H9 (cell line): ENCODE results near the gene MOCS2. TPM values are rescaled to one million over a fixed set of nuclear protein-coding genes. Genes with fewer than 3 reads are reported as not detected.

Experiments
- DNase-seq: peaks from one replicate; pipeline ENCODE4 v3.0.0-alpha.2; 2017
- H2AFZ ChIP-seq: one replicate; pipeline ENCODE4 v1.6.1; 2013; ENCODE audit warnings: mild to moderate bottlenecking, low read length, control low read depth, moderate library complexity
- H2AK5ac ChIP-seq: 2 replicates; pipeline ENCODE4 v1.6.1; 2013; ENCODE audit warnings: low read length, control low read depth, mixed read lengths; ENCODE audit not compliant: insufficient read length
- H2BK120ac ChIP-seq: one replicate; pipeline ENCODE4 v1.6.1; 2013; ENCODE audit warnings: low read depth, mild to moderate bottlenecking, low read length, control low read depth, inconsistent platforms; ENCODE audit not compliant: poor library complexity, severe bottlenecking
- H2BK12ac ChIP-seq: 2 replicates; pipeline ENCODE4 v1.6.1; 2013; ENCODE audit warnings: low read length, control low read depth, mixed read lengths, low read depth; ENCODE audit not compliant: insufficient read length
- H2BK15ac ChIP-seq: 2 replicates; pipeline ENCODE4 v1.6.1; 2013; ENCODE audit warnings: low read depth, low read length, control low read depth
- H2BK20ac ChIP-seq: one replicate; pipeline ENCODE4 v1.6.1; 2013; ENCODE audit warnings: low read depth, mild to moderate bottlenecking, low read length, control low read depth, inconsistent platforms; ENCODE audit not compliant: poor library complexity, severe bottlenecking
- H2BK5ac ChIP-seq: 2 replicates; pipeline ENCODE4 v1.6.1; 2013; ENCODE audit warnings: low read length, control low read depth, mixed read lengths; ENCODE audit not compliant: insufficient read length
- H3K14ac ChIP-seq: 2 replicates; pipeline ENCODE4 v1.6.1; 2013; ENCODE audit warnings: low read length, control low read depth; ENCODE audit not compliant: insufficient read depth
- H3K18ac ChIP-seq: 2 replicates; pipeline ENCODE4 v1.6.1; 2013; ENCODE audit warnings: low read depth, mild to moderate bottlenecking, mixed read lengths, low read length, control low read depth; ENCODE audit not compliant: insufficient read length
- H3K23ac ChIP-seq: 2 replicates; pipeline ENCODE4 v1.6.1; 2013; ENCODE audit warnings: low read length, control low read depth, mixed read lengths, low read depth; ENCODE audit not compliant: insufficient read length
- H3K23me2 ChIP-seq: 2 replicates; pipeline ENCODE4 v1.6.1; 2013; ENCODE audit warnings: low read depth, mild to moderate bottlenecking, mixed read lengths, low read length, control low read depth; ENCODE audit not compliant: insufficient read length, poor library complexity, severe bottlenecking
- H3K27ac ChIP-seq: 2 replicates; pipeline ENCODE4 v1.5.1; 2013; ENCODE audit warnings: low read length, control low read depth, mixed read lengths, low read depth; ENCODE audit not compliant: insufficient read length
- H3K27me3 ChIP-seq: 2 replicates; pipeline ENCODE4 v1.6.1; 2013; ENCODE audit warnings: low read length, control low read depth, inconsistent platforms; ENCODE audit not compliant: insufficient read depth
- H3K4ac ChIP-seq: 2 replicates; pipeline ENCODE4 v1.6.1; 2013; ENCODE audit warnings: low read depth, mild to moderate bottlenecking, control low read depth, inconsistent platforms, low read length, moderate library complexity
- H3K4me1 ChIP-seq: 2 replicates; pipeline ENCODE4 v1.6.1; 2013; ENCODE audit warnings: low read length, control low read depth, inconsistent platforms; ENCODE audit not compliant: insufficient read depth
- H3K4me2 ChIP-seq: 2 replicates; pipeline ENCODE4 v1.6.1; 2013; ENCODE audit warnings: low read length, control low read depth, mixed read lengths; ENCODE audit not compliant: insufficient read length, insufficient read depth
- H3K56ac ChIP-seq: 2 replicates; pipeline ENCODE4 v1.6.1; 2013; ENCODE audit warnings: low read depth, mild to moderate bottlenecking, mixed read lengths, low read length, control low read depth; ENCODE audit not compliant: insufficient read length
- H3K79me1 ChIP-seq: 2 replicates; pipeline ENCODE4 v1.6.1; 2013; ENCODE audit warnings: low read depth, mild to moderate bottlenecking, moderate library complexity, low read length, control low read depth, inconsistent platforms; ENCODE audit not compliant: insufficient read depth, poor library complexity, severe bottlenecking
- H3K79me2 ChIP-seq: 2 replicates; pipeline ENCODE4 v1.6.1; 2013; ENCODE audit warnings: low read length, control low read depth, inconsistent platforms; ENCODE audit not compliant: insufficient read depth
- H3K9ac ChIP-seq: 2 replicates; pipeline ENCODE4 v1.6.1; 2013; ENCODE audit warnings: low read length, control low read depth, mixed read lengths; ENCODE audit not compliant: insufficient read length; ENCODE audit errors: extremely low read depth
- H3K9me3 ChIP-seq: one replicate; pipeline ENCODE4 v1.6.1; 2013; ENCODE audit warnings: low read depth, low read length, inconsistent platforms; ENCODE audit not compliant: control insufficient read depth
- H3T11ph ChIP-seq: one replicate; pipeline ENCODE4 v1.6.1; 2013; ENCODE audit warnings: mild to moderate bottlenecking, low read length, control low read depth, inconsistent platforms
- H4K20me1 ChIP-seq: one replicate; pipeline ENCODE4 v1.6.1; 2013; ENCODE audit not compliant: control insufficient read depth, insufficient read length, insufficient read depth
- H4K5ac ChIP-seq: 2 replicates; pipeline ENCODE4 v1.6.1; 2013; ENCODE audit warnings: low read depth, mild to moderate bottlenecking, mixed read lengths, low read length, control low read depth; ENCODE audit not compliant: insufficient read length
- H4K8ac ChIP-seq: replicated peaks from 2 replicates; pipeline ENCODE4 v1.6.1; 2013; ENCODE audit warnings: low read length, control low read depth, mixed read lengths, low read depth; ENCODE audit not compliant: insufficient read length
- H4K91ac ChIP-seq: 2 replicates; pipeline ENCODE4 v1.6.1; 2013; ENCODE audit warnings: low read depth, mild to moderate bottlenecking, moderate library complexity, mixed read lengths, low read length, control low read depth; ENCODE audit not compliant: insufficient read length
- H3K27ac Mint-ChIP-seq, 3 experiments: 2 replicates in 2 of 3; 3 replicates in 1 of 3; pipeline ENCODE4 v1.8.0; 2020 to 2021; ENCODE audit warnings: mixed read lengths in 3 of 3, mild to moderate bottlenecking in 1 of 3, moderate library complexity in 1 of 3
- H3K27me3 Mint-ChIP-seq: 2 replicates; pipeline ENCODE4 v1.8.0; 2021; ENCODE audit warnings: low read depth, mild to moderate bottlenecking, moderate library complexity, mixed read lengths
- H3K36me3 Mint-ChIP-seq, 3 experiments: 2 replicates in 2 of 3; 3 replicates in 1 of 3; pipeline ENCODE4 v1.8.0; 2020 to 2021; ENCODE audit warnings: low read depth in 3 of 3, mixed read lengths in 3 of 3; ENCODE audit not compliant: insufficient read depth in 1 of 3
- H3K4me1 Mint-ChIP-seq, 2 experiments: 2 replicates each; pipeline ENCODE4 v1.8.0; 2020; ENCODE audit warnings: mixed read lengths in 2 of 2
- H3K4me3 Mint-ChIP-seq, 2 experiments: 2 replicates in 1 of 2; 3 replicates in 1 of 2; pipeline ENCODE4 v1.8.0; 2020 to 2021; ENCODE audit warnings: mild to moderate bottlenecking in 2 of 2, mixed read lengths in 2 of 2, moderate library complexity in 1 of 2
- H3K9me3 Mint-ChIP-seq, 2 experiments: 2 replicates in 1 of 2; 3 replicates in 1 of 2; pipeline ENCODE4 v1.8.0; 2020; ENCODE audit warnings: mild to moderate bottlenecking in 2 of 2, mixed read lengths in 2 of 2, moderate library complexity in 1 of 2
- WGBS: extraction: QIAGEN DNeasy Blood & Tissue Kit; methylation state at CpG from one replicate; pipeline ENCODE4 v1.1.7; 2013; ENCODE audit warnings: missing lambda C conversion rate, low lambda C conversion rate, mixed read lengths; ENCODE audit not compliant: insufficient read length; ENCODE audit errors: extremely low coverage; 5-methylcytosine and 5-hydroxymethylcytosine counted together
- total RNA-seq: library from RNA; stranded (reverse); gene quantifications from 2 replicates; pipeline ENCODE4 v1.2.1, GENCODE V29; 2021
- TF ChIP-seq, protein P1 (sequence below): fragments of 200-600 bp; sonication (generic); conservative IDR thresholded peaks from 3 replicates; pipeline ENCODE4 v1.8.0; 2021; ENCODE audit warnings: antibody characterized with exemption, mild to moderate bottlenecking

The MOCS2 gene
- total RNA-seq, 1 experiment from 2014 or later, result 24.8 TPM

DNA sequence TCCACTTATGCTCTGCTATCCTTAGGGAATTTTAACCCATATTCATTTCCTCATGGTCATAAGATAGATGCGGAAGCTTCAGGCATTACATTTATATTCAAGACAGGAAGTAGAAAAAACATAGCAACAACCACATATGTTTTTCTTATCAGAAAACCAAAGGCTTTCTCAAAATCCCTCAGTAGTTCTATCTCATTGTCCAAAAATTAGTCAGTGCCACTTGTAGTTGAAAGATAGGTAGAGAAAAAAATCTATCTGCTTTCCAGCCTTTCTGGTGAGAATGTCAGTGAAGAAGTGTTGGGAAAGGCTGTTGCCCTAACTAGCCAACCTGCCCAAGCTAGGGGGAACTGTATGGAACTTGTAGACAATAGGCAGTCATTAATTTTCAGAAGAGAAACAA is 23.5 kb upstream of the MOCS2 start:
- no peak overlapping the region for H3K18ac ChIP-seq
- H2BK20ac ChIP-seq, result no peak overlapping the region
- H3K27me3 ChIP-seq, result no peaks in the 10 kb centered on the region
- H3K79me2 ChIP-seq, result no peaks in the 10 kb centered on the region
- Mint-ChIP-seq H3K27me3 (no peaks in the 10 kb centered on the region), H3K9me3 (peaks cover 0 to 2% of the 10 kb centered on the region in 2 experiments; a peak in 2 of 5 replicates), H3K4me3 (no peak overlapping the region), H3K4me1 (no peaks in the 10 kb centered on the region), H3K36me3 (no peaks in the 10 kb centered on the region), H3K27ac (no peak overlapping the region)
- H3K4me2 ChIP-seq, result no peak overlapping the region
- no peaks in the 10 kb centered on the region for H3K79me1 ChIP-seq
- H2BK15ac ChIP-seq, result no peak overlapping the region
- no peak overlapping the region for H3T11ph ChIP-seq
- no peak overlapping the region for H3K27ac ChIP-seq
- H4K8ac ChIP-seq, result no peak overlapping the region
- H2BK12ac ChIP-seq, result no peak overlapping the region
- no peak overlapping the region for H2AFZ ChIP-seq
- no peak overlapping the region for H3K23ac ChIP-seq
- no peak for DNase-seq
- H3K4ac ChIP-seq, result no peak overlapping the region
- no peak overlapping the region for H3K9ac ChIP-seq
- H2AK5ac ChIP-seq, result no peak overlapping the region
- H2BK5ac ChIP-seq, result no peak overlapping the region
- H3K14ac ChIP-seq, result no peak overlapping the region
- H2BK120ac ChIP-seq, result no peak overlapping the region
- no peaks in the 10 kb centered on the region for H4K20me1 ChIP-seq
- H3K23me2 ChIP-seq, result no peaks in the 10 kb centered on the region
- H3K4me1 ChIP-seq, result no peaks in the 10 kb centered on the region
- H3K56ac ChIP-seq, result no peak overlapping the region
- no peaks in the 10 kb centered on the region for H3K9me3 ChIP-seq
- no peak overlapping the region for H4K5ac ChIP-seq
- no peak overlapping the region for H4K91ac ChIP-seq
- TF ChIP-seq, protein P1, sequence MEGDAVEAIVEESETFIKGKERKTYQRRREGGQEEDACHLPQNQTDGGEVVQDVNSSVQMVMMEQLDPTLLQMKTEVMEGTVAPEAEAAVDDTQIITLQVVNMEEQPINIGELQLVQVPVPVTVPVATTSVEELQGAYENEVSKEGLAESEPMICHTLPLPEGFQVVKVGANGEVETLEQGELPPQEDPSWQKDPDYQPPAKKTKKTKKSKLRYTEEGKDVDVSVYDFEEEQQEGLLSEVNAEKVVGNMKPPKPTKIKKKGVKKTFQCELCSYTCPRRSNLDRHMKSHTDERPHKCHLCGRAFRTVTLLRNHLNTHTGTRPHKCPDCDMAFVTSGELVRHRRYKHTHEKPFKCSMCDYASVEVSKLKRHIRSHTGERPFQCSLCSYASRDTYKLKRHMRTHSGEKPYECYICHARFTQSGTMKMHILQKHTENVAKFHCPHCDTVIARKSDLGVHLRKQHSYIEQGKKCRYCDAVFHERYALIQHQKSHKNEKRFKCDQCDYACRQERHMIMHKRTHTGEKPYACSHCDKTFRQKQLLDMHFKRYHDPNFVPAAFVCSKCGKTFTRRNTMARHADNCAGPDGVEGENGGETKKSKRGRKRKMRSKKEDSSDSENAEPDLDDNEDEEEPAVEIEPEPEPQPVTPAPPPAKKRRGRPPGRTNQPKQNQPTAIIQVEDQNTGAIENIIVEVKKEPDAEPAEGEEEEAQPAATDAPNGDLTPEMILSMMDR, result no peak
- WGBS, result no CpG with 5 or more reads among the region's 1 CpG
